AG04449 (cell line): ENCODE data around the gene NOXA1.

Experiments used
- CTCF ChIA-PET: fragments of 350-600 bp; formaldehyde crosslinking; extraction: SDS; loops from one replicate; lab custom pipeline; 2021; ENCODE audit warnings: antibody characterized with exemption; lab: Yijun Ruan, JAX
- POLR2A ChIA-PET: fragments of 400-600, 350-600 bp; formaldehyde crosslinking; extraction: SDS; loops from one replicate; lab custom pipeline; 2020; ENCODE audit warnings: antibody characterized with exemption, inconsistent platforms; lab: Yijun Ruan, JAX
- DNase-seq: peaks from one replicate; pipeline ENCODE4 v3.0.0-alpha.2; 2010; ENCODE audit warnings: low read depth, low spot score
- H3K4me3 ChIP-seq: 2 replicates; pipeline ENCODE4 v1.5.1; 2011; ENCODE audit warnings: low read depth, mild to moderate bottlenecking, control low read depth, low read length
- TF ChIP-seq, protein P1 (sequence below): IDR thresholded peaks from one replicate; pipeline ENCODE4 v1.5.1; 2011; ENCODE audit warnings: mild to moderate bottlenecking, moderate library complexity, low read length, control low read depth, inconsistent platforms; ENCODE audit not compliant: insufficient read depth; ENCODE audit errors: missing control alignments

The NOXA1 gene

DNA sequence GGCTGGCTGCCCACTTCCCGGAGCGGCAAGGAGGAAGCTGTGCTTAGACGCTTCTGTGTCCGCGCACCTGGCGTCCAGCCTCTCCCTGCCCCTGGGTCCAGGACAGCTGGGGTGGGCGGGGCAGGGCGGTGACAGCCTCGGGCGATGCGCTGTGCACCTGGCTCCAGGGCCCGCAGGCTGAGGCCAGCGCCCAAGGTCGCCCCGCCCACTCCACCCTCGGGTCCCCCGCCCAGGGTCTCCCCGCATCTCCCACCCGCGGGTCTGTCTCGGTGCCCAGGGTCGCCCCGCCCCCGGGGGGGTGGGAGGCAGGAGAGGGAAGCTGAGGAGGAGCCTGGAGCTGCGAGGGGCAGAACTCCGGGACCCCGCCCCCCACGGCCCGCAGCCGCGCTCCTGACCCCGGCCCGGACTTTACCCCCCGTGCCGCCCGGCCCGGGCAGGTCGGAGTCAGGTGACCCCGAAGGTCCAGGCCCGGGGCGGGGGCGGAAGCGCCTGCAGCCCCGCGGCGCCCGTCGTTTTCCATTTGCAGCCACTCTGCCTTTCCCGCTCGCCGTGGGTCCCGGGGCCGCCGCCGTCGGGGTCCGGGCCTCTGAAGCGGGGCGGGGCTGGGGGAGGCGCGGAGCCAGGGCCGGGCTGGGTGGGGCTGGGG lies 18.2 kb downstream of the NOXA1 start, which contains the start of gene ENTPD8:
Gene ENTPD8, minus strand, starts transcription at position 69 of the 646 bp plus-strand sequence. CDS start 3,072 bp downstream, outside the sequence.
- ChIA-PET POLR2A (no interaction called here), CTCF (interaction anchor here (3.0 to 3.3 kb wide), 2 partner anchors 18 to 154 kb away, joined by 10 to 27 read pairs; partner anchors contain the start of genes EXD3 and NOXA1)
- DNase-seq = no peak
- H3K4me3 ChIP-seq = peak within 1 kb of the TSS; percentile 12; the same call in 1 of the 2 replicates
- TF ChIP-seq, protein P1, sequence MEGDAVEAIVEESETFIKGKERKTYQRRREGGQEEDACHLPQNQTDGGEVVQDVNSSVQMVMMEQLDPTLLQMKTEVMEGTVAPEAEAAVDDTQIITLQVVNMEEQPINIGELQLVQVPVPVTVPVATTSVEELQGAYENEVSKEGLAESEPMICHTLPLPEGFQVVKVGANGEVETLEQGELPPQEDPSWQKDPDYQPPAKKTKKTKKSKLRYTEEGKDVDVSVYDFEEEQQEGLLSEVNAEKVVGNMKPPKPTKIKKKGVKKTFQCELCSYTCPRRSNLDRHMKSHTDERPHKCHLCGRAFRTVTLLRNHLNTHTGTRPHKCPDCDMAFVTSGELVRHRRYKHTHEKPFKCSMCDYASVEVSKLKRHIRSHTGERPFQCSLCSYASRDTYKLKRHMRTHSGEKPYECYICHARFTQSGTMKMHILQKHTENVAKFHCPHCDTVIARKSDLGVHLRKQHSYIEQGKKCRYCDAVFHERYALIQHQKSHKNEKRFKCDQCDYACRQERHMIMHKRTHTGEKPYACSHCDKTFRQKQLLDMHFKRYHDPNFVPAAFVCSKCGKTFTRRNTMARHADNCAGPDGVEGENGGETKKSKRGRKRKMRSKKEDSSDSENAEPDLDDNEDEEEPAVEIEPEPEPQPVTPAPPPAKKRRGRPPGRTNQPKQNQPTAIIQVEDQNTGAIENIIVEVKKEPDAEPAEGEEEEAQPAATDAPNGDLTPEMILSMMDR = no peak

DNA sequence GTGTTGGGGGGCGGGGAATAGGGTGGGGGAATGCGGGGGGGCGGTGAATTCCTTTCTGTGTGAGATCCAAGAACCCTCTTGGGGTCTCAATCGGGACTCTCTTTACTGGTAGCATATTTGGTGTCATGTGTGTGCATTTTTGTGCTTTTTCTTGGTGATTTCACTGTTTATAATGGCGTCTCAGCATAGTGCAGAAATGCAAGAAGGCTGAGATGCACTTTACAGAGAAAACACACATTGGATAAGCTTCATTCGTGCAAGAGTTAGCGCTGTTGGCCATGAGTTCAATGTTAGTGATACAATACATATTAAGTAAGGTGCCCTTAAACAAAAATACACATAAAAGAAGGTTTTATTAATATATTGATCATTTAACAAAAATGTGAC lies 18.7 kb downstream of the NOXA1 start:
- ChIA-PET CTCF (interaction anchor here (3.0 to 3.3 kb wide), 2 partner anchors 18 to 155 kb away, joined by 10 to 27 read pairs; partner anchors contain the start of genes EXD3 and NOXA1), POLR2A (no interaction called here)
- TF ChIP-seq, protein P1 = no peak
- DNase-seq = no peak
- no peak overlapping the region for H3K4me3 ChIP-seq

DNA sequence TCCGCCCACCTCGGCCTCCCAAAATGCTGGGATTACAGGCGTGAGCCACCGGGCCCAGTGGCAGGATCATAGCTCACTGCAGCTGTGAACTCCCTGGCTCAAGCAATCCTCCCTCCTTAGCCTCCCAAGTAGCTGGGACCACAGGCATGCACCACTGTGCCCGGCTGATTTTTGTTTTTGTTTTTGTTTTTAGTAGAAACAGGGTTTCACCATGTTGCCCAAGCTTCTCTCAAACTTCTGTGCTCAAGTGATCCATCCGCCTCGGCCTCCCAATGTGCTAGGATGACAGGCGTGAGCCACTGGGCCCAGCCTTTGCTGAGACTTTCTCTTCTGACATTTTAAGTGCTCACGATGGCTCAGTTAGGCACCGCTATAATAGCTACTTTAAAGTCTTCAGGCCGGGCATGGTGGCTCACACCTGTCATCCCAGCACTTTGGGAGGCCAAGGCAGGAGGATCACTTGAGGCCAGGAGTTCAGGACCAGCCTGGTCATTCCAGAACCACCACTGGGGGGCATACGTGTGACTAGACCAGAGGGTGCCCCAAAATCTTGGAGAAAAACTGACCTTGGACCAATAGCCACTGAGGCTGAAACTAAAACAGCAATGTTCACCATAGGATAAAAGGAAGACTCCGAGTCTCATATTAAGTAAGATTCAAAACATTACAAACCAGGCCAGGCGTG lies 21.1 kb downstream of the NOXA1 start:
- no peak overlapping the region for H3K4me3 ChIP-seq
- no peak for DNase-seq
- TF ChIP-seq, protein P1 = no peak
- ChIA-PET POLR2A (no interaction called here), CTCF (interaction anchor here (0.7 to 3.3 kb wide), 19 partner anchors 7 to 167 kb away, joined by 3 to 27 read pairs (median 5); partner anchors contain the start of genes EXD3, NOXA1, NRARP and NSMF)

DNA sequence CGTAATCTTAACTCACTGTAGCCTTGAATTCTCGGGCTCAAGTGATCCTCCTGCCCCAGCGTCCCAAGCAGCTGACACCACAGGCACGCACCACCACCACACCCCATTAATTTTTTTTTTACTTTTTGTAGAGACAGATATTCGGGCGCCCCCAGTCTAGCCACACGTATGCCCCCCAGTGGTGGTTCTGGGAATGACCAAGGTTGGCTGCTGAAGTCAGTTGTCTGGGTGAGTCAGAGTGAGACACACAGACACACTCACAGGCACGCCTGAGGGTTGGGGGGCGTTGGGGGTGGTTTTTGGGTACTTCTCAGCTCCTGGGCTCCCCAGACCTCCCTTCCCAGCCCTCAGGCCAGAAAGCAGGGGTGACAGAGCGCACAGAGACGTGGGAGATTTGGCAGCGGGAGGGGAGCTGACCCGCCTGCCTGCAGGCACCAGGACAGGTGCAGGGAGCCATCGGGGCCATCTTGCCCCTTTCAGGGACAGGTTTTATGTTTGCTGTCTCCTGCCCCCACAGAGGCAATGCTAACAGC lies 22.1 kb downstream of the NOXA1 start:
- POLR2A ChIA-PET = interaction anchor here (0.9 kb wide), 1 partner anchor 14 kb away, joined by 4 read pairs; the partner anchor contains the start of gene NSMF
- DNase-seq = no peak
- no peak overlapping the region for H3K4me3 ChIP-seq
- TF ChIP-seq, protein P1 = peak; percentile 78
- CTCF ChIA-PET = interaction anchor here (0.8 to 3.3 kb wide), 17 partner anchors 9 to 168 kb away, joined by 3 to 14 read pairs (median 6); partner anchors contain the start of genes EXD3, NOXA1, NRARP and TOR4A

DNA sequence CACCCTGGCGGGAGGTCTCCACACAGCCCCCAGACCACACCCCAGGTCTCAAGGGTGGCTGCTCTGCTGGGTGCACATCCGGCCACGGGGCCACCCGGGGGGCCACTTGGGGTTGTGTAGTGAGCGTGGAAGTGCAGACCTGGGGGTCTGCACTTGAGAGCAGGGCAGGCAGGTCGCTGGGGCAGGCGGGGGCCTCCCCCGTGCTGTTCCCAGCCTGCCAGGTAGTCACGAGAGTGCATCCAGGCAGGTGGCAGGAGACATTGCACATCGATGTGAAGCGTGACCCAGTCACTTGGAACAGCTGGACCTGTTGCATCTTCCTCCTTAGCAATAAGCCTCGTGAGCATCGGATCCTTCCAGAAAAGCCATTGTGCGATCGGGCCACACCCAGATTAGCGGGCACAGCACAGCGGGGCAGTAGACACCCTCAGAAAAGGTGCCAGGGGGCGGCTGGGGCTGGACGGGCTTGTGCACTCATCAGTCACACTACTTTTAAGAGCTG lies 22.8 kb downstream of the NOXA1 start:
- ChIA-PET CTCF (interaction anchor here (0.7 to 3.3 kb wide), 17 partner anchors 8 to 159 kb away, joined by 3 to 14 read pairs (median 5); partner anchors contain the start of genes EXD3, NOXA1 and NRARP), POLR2A (interaction anchor here (0.7 to 0.9 kb wide), 2 partner anchors 14 to 21 kb away, joined by 3 to 4 read pairs; partner anchors contain the start of gene NSMF)
- TF ChIP-seq, protein P1 = no peak
- no peak overlapping the region for H3K4me3 ChIP-seq
- no peak for DNase-seq
